ENCODE measurements around the gene CTXND2. TPM values are rescaled to one million over a fixed set of nuclear protein-coding genes. Genes with fewer than 3 reads are reported as not detected.

Gene CTXND2
- total and polyA plus RNA-seq, 2 of the 13 experiments (the other 11 are each of a cell fraction or from before 2014, with no cell fraction given), result not detected

GRCh38 chr1:150957666-150958065 is 70.7 kb downstream of the CTXND2 start:
- no peak overlapping the region for H2AFZ ChIP-seq (ENCODE audit: low read length)
- H3K4me3 ChIP-seq (replicated peaks in 1 of 3; ENCODE audit: insufficient read depth in 1 of 3, low read depth in 2 of 3, low read length in 3 of 3), result no peak overlapping the region
- WGBS (ENCODE audit: low lambda C conversion rate), result 100% methylated on average over 10 of the region's 11 CpGs
- intact Hi-C loops (cut with micrococcal nuclease; ENCODE audit: unreplicated experiment), result no loop called here
- ATAC-seq (no peak), FAIRE-seq (no peak), DNase-seq (ENCODE audit: low spot score) (no peak)
- no peaks in the 10 kb centered on the region for H3K9me3 ChIP-seq (ENCODE audit: low read length)
- peaks cover 12% of the 10 kb centered on the region; the same call in 1 of the 2 replicates for H3K4me1 ChIP-seq (ENCODE audit: insufficient read depth, low read length)
- in situ Hi-C loops (cut with HindIII; ENCODE audit: extremely low pct_ligation_motif_present, low pct_unique_long_range_greater_than_20kb), result no loop called here
- POLR2A ChIA-PET, result interaction anchor here (0.6 to 1.3 kb wide), 5 partner anchors 14 to 38 kb away, joined by 3 read pairs; no protein-coding TSS in a partner anchor
- H3K27me3 ChIP-seq (ENCODE audit: control insufficient read depth in 1 of 2, insufficient read depth in 2 of 2, low read length in 2 of 2), result no peaks in the 10 kb centered on the region
- H3K4me2 ChIP-seq (ENCODE audit: low read depth, low read length), result no peak overlapping the region
- no peak for TF ChIP-seq FOXA3 (CRISPR knock-in tag; IDR thresholded peaks at IDR 0.05)
- no peak for TF ChIP-seq ZNF800 (CRISPR knock-in tag; IDR thresholded peaks at IDR 0.05)
- no peak for TF ChIP-seq ZNF207 (IDR thresholded peaks at IDR 0.05; ENCODE audit: borderline replicate concordance)
- TF ChIP-seq ESRRA (CRISPR knock-in tag; IDR thresholded peaks at IDR 0.05; ENCODE audit: low read depth), result no peak
- TF ChIP-seq MBD4 (IDR thresholded peaks at IDR 0.05; ENCODE audit: borderline replicate concordance, low read length), result no peak
- no peak for TF ChIP-seq CENPT (CRISPR knock-in tag; IDR thresholded peaks at IDR 0.05; ENCODE audit: low read depth)
- peaks cover 11 to 50% of the 10 kb centered on the region in 2 experiments for H3K36me3 ChIP-seq (replicated peaks in 1 of 2; ENCODE audit: control insufficient read depth in 1 of 2, insufficient read depth in 2 of 2, low read length in 2 of 2)
- H3K79me2 ChIP-seq (ENCODE audit: insufficient read depth, low read length), result no peaks in the 10 kb centered on the region
- H3K9ac ChIP-seq (ENCODE audit: insufficient read depth, low read depth, low read length), result no peak overlapping the region
- H4K20me1 ChIP-seq (ENCODE audit: insufficient read depth, low read length), result no peaks in the 10 kb centered on the region
- no peak overlapping the region for H3K27ac ChIP-seq (ENCODE audit: extremely low read length, insufficient read depth, low read length)
- CTCF ChIA-PET (ENCODE audit: low intra/inter-chr PET ratio, low total read pairs), result no interaction called here
- no TSS peak for BruUV-seq (replicated peaks)

- H3K4me1 ChIP-seq (ENCODE audit: insufficient read depth, low read length), result peaks cover 12% of the 10 kb centered on the region; the same call in 1 of the 2 replicates
- intact Hi-C loops (cut with micrococcal nuclease; ENCODE audit: unreplicated experiment) (no loop called here), in situ Hi-C loops (cut with HindIII; ENCODE audit: extremely low pct_ligation_motif_present, low pct_unique_long_range_greater_than_20kb) (no loop called here)
- ChIA-PET CTCF (ENCODE audit: low intra/inter-chr PET ratio, low total read pairs) (no interaction called here), POLR2A (interaction anchor here (1.0 to 1.5 kb wide), 6 partner anchors 9 to 46 kb away, joined by 3 to 8 read pairs (median 4); partner anchors contain the start of genes ANXA9, CERS2, MINDY1 and SETDB1)
- no peak for ATAC-seq
- H3K36me3 ChIP-seq (replicated peaks in 1 of 2; ENCODE audit: control insufficient read depth in 1 of 2, insufficient read depth in 2 of 2, low read length in 2 of 2), result peaks cover 21 to 65% of the 10 kb centered on the region in 2 experiments
- no peak overlapping the region for H2AFZ ChIP-seq (ENCODE audit: low read length)
- no peak for DNase-seq (ENCODE audit: low spot score)
- H3K27me3 ChIP-seq (ENCODE audit: control insufficient read depth in 1 of 2, insufficient read depth in 2 of 2, low read length in 2 of 2), result no peaks in the 10 kb centered on the region
- H3K27ac ChIP-seq (ENCODE audit: extremely low read length, insufficient read depth, low read length), result no peak overlapping the region
- WGBS (ENCODE audit: low lambda C conversion rate), result 92% methylated on average over 5 of the region's 7 CpGs
- no peak overlapping the region for H3K4me2 ChIP-seq (ENCODE audit: low read depth, low read length)
- H3K9me3 ChIP-seq (ENCODE audit: low read length), result no peaks in the 10 kb centered on the region
- H3K79me2 ChIP-seq (ENCODE audit: insufficient read depth, low read length), result no peaks in the 10 kb centered on the region
- H4K20me1 ChIP-seq (ENCODE audit: insufficient read depth, low read length), result 0 out of 2 replicates have a peak, but pooled peaks cover 3% of the 10 kb centered on the region
- no peak overlapping the region for H3K4me3 ChIP-seq (replicated peaks in 1 of 3; ENCODE audit: insufficient read depth in 1 of 3, low read depth in 2 of 3, low read length in 3 of 3)
- BruUV-seq (replicated peaks), result no TSS peak
- FAIRE-seq, result no peak
- H3K9ac ChIP-seq (ENCODE audit: insufficient read depth, low read depth, low read length), result no peak overlapping the region
- TF ChIP-seq SUZ12 (IDR thresholded peaks at IDR 0.05; ENCODE audit: low read depth, low read length), result no peak
- TF ChIP-seq ZGPAT (CRISPR knock-in tag; IDR thresholded peaks at IDR 0.05), result no peak
- no peak for TF ChIP-seq GABPB1 (CRISPR knock-in tag; IDR thresholded peaks at IDR 0.05)
- TF ChIP-seq ZNF510 (CRISPR knock-in tag; IDR thresholded peaks at IDR 0.05; ENCODE audit: low read depth), result no peak
- TF ChIP-seq MXD1 (CRISPR knock-in tag; IDR thresholded peaks at IDR 0.05), result no peak
- TF ChIP-seq ZNF446 (CRISPR knock-in tag; IDR thresholded peaks at IDR 0.05), result no peak
- no peak for TF ChIP-seq NR3C1 (CRISPR knock-in tag; IDR thresholded peaks at IDR 0.05)
- TF ChIP-seq TBP (CRISPR knock-in tag; IDR thresholded peaks at IDR 0.05), result no peak
- no peak for TF ChIP-seq NKX3-1 (CRISPR knock-in tag; IDR thresholded peaks at IDR 0.05)
- TF ChIP-seq ZNF121 (CRISPR knock-in tag; IDR thresholded peaks at IDR 0.05), result no peak
- TF ChIP-seq ZNF235 (CRISPR knock-in tag; IDR thresholded peaks at IDR 0.05; ENCODE audit: borderline replicate concordance), result no peak
Observed at GRCh38 chr1:150960646-150961045, 73.7 kb downstream of the CTXND2 start.
